Activated CD8-positive, alpha-beta memory T cell treated with anti-CD3 and anti-CD28 coated beads, Interleukin-2, amount 10 ng/mL, durations not matched to agents 7 days and 5 days (primary cell): ENCODE data around the gene FSTL4. TPM values are rescaled to one million over a fixed set of nuclear protein-coding genes. Genes with fewer than 3 reads are reported as not detected.
"Not testable (repeated sequence)": the region's sequence is repeated elsewhere in the genome, so short reads cannot be mapped to it uniquely, and the experiment has no call there.

ENCODE experiments used
- ATAC-seq: fragments of 150-1000 bp; cut with Tn5 transposase; one replicate; pipeline ENCODE4 v1.10.0; 2021; ENCODE audit warnings: moderate library complexity
- CTCF ChIA-PET: fragments of 350-600 bp; sonication (Branson Sonifier 250); formaldehyde crosslinking; loops from one replicate; lab custom pipeline; 2021; ENCODE audit warnings: antibody characterized with exemption; lab: Charles Lee
- DNase-seq: peaks from one replicate; pipeline ENCODE4 v3.0.0-alpha.2; 2020
- H3K27ac Mint-ChIP-seq: one replicate; pipeline ENCODE4 v1.8.0; 2021; ENCODE audit warnings: mild to moderate bottlenecking, mixed read lengths
- H3K27me3 Mint-ChIP-seq: one replicate; pipeline ENCODE4 v1.8.0; 2021; ENCODE audit warnings: mixed read lengths
- H3K36me3 Mint-ChIP-seq: one replicate; pipeline ENCODE4 v1.8.0; 2021; ENCODE audit warnings: mild to moderate bottlenecking, mixed read lengths
- H3K4me1 Mint-ChIP-seq: one replicate; pipeline ENCODE4 v1.8.0; 2021; ENCODE audit warnings: mixed read lengths
- H3K4me3 Mint-ChIP-seq: one replicate; pipeline ENCODE4 v1.8.0; 2021; ENCODE audit warnings: mild to moderate bottlenecking, moderate library complexity, mixed read lengths
- H3K9me3 Mint-ChIP-seq: one replicate; pipeline ENCODE4 v1.8.0; 2022; ENCODE audit warnings: low read depth, mixed read lengths
- total RNA-seq, 2 experiments: library from RNA; stranded (reverse); gene quantifications; one replicate each; pipeline ENCODE4 v1.2.3, GENCODE V29; 2021

Gene FSTL4
- total RNA-seq, 2 experiments from 2014 or later: not detected

- H3K27me3 Mint-ChIP-seq: peaks cover 19% of the 10 kb centered on the region
- H3K36me3 Mint-ChIP-seq, ATAC-seq, CTCF ChIA-PET, H3K4me1 Mint-ChIP-seq, H3K4me3 Mint-ChIP-seq, H3K27ac Mint-ChIP-seq, H3K9me3 Mint-ChIP-seq: not testable (repeated sequence)
- peak; percentile 52 for DNase-seq
Measured at GRCh38 chr5:133170756-133171387, 441.5 kb downstream of the FSTL4 start.

GRCh38 chr5:133164759-133165158 is 447.6 kb downstream of the FSTL4 start:
- no peak overlapping the region for H3K4me3 Mint-ChIP-seq
- CTCF ChIA-PET: no interaction called here
- peak overlapping the region; percentile 56 for H3K27ac Mint-ChIP-seq
- H3K9me3 Mint-ChIP-seq: peaks cover 3% of the 10 kb centered on the region
- DNase-seq: no peak
- H3K4me1 Mint-ChIP-seq: peaks cover 7% of the 10 kb centered on the region
- peaks cover 13% of the 10 kb centered on the region for H3K27me3 Mint-ChIP-seq
- ATAC-seq: peak; percentile 27
- H3K36me3 Mint-ChIP-seq: peaks cover 4% of the 10 kb centered on the region

GRCh38 chr5:133163839-133164238 is 448.5 kb downstream of the FSTL4 start:
- CTCF ChIA-PET: interaction anchor here (0.7 kb wide), 1 partner anchor 1429 kb away, joined by 6 read pairs; no protein-coding TSS in a partner anchor

GRCh38 chr5:133159543-133159942 is 452.8 kb downstream of the FSTL4 start:
- Mint-ChIP-seq H3K36me3 (no peaks in the 10 kb centered on the region), H3K9me3 (no peaks in the 10 kb centered on the region), H3K4me1 (peaks cover 3% of the 10 kb centered on the region), H3K4me3 (no peak overlapping the region), H3K27me3 (peaks cover 3% of the 10 kb centered on the region), H3K27ac (no peak overlapping the region)
- CTCF ChIA-PET: no interaction called here
- no peak for ATAC-seq
- DNase-seq: no peak

More at GRCh38 chr5:133163839-133164238, 448.5 kb downstream of the FSTL4 start:
- H3K27me3 Mint-ChIP-seq: peaks cover 10% of the 10 kb centered on the region
- no peaks in the 10 kb centered on the region for H3K36me3 Mint-ChIP-seq
- peaks cover under 1% of the 10 kb centered on the region for H3K9me3 Mint-ChIP-seq
- no peak overlapping the region for H3K4me3 Mint-ChIP-seq
- no peak overlapping the region for H3K27ac Mint-ChIP-seq
- peaks cover 7% of the 10 kb centered on the region for H3K4me1 Mint-ChIP-seq
- no peak for ATAC-seq
- DNase-seq: no peak

- CTCF ChIA-PET: no interaction called here
- ATAC-seq: no peak
- DNase-seq: no peak
- Mint-ChIP-seq H3K4me3 (no peak overlapping the region), H3K27ac (no peak overlapping the region), H3K9me3 (no peaks in the 10 kb centered on the region), H3K36me3 (no peaks in the 10 kb centered on the region), H3K4me1 (peaks cover 3% of the 10 kb centered on the region), H3K27me3 (peaks cover 3% of the 10 kb centered on the region)
Measured at GRCh38 chr5:133155326-133155969, 456.9 kb downstream of the FSTL4 start.

GRCh38 chr5:133154274-133155075 is 457.9 kb downstream of the FSTL4 start:
- Mint-ChIP-seq H3K36me3 (no peaks in the 10 kb centered on the region), H3K27me3 (peaks cover 3% of the 10 kb centered on the region), H3K4me1 (no peaks in the 10 kb centered on the region), H3K27ac (no peak overlapping the region), H3K4me3 (no peak overlapping the region), H3K9me3 (no peaks in the 10 kb centered on the region)
- ATAC-seq (no peak), DNase-seq (no peak)
- CTCF ChIA-PET: no interaction called here

- Mint-ChIP-seq H3K4me1 (peaks cover 1% of the 10 kb centered on the region), H3K36me3 (no peaks in the 10 kb centered on the region), H3K4me3 (no peak overlapping the region), H3K27ac (no peak overlapping the region), H3K27me3 (no peaks in the 10 kb centered on the region), H3K9me3 (no peaks in the 10 kb centered on the region)
- DNase-seq (no peak), ATAC-seq (no peak)
- CTCF ChIA-PET: no interaction called here
Measured at GRCh38 chr5:133150909-133151544, 461.3 kb downstream of the FSTL4 start.

GRCh38 chr5:133149345-133149744 is 463.0 kb downstream of the FSTL4 start:
- Mint-ChIP-seq H3K36me3 (no peaks in the 10 kb centered on the region), H3K27ac (no peak overlapping the region), H3K9me3 (no peaks in the 10 kb centered on the region), H3K4me1 (peaks cover 1% of the 10 kb centered on the region), H3K27me3 (no peaks in the 10 kb centered on the region), H3K4me3 (no peak overlapping the region)
- ATAC-seq: no peak
- DNase-seq: no peak
- CTCF ChIA-PET: no interaction called here

GRCh38 chr5:133147815-133148567 is 464.4 kb downstream of the FSTL4 start:
- Mint-ChIP-seq H3K4me3 (no peak overlapping the region), H3K27ac (no peak overlapping the region)
- CTCF ChIA-PET: no interaction called here

GRCh38 chr5:133147411-133147810 is 464.9 kb downstream of the FSTL4 start:
- H3K9me3 Mint-ChIP-seq: no peaks in the 10 kb centered on the region
- CTCF ChIA-PET: no interaction called here
- no peaks in the 10 kb centered on the region for H3K36me3 Mint-ChIP-seq
- H3K27ac Mint-ChIP-seq: no peak overlapping the region
- DNase-seq (no peak), ATAC-seq (no peak)
- no peak overlapping the region for H3K4me3 Mint-ChIP-seq
- H3K4me1 Mint-ChIP-seq: peaks cover 1% of the 10 kb centered on the region
- no peaks in the 10 kb centered on the region for H3K27me3 Mint-ChIP-seq

More at GRCh38 chr5:133147815-133148567, 464.4 kb downstream of the FSTL4 start:
- ATAC-seq: no peak
- no peaks in the 10 kb centered on the region for H3K27me3 Mint-ChIP-seq
- peaks cover 1% of the 10 kb centered on the region for H3K4me1 Mint-ChIP-seq
- no peak for DNase-seq
- H3K9me3 Mint-ChIP-seq: no peaks in the 10 kb centered on the region
- no peaks in the 10 kb centered on the region for H3K36me3 Mint-ChIP-seq
